DND-41 (cell line): Measurements from ENCODE around the gene HUS1B.

Experiments used
- ATAC-seq: fragments of 200-7000 bp; cut with Tn5 transposase; 3 replicates; pipeline ENCODE4 v1.9.1; 2021; ENCODE audit warnings: low read depth; ENCODE audit not compliant: insufficient read depth
- DNase-seq: peaks from one replicate; pipeline ENCODE4 v3.0.0-alpha.2; 2020
- H2AFZ ChIP-seq: 2 replicates; pipeline ENCODE4 v1.6.0; 2012; ENCODE audit warnings: low read depth, low read length
- H3K27ac ChIP-seq: 2 replicates; pipeline ENCODE4 v1.5.1; 2012; ENCODE audit warnings: low read length, inconsistent platforms
- H3K27me3 ChIP-seq: fragments of 200-600 bp; sonication (generic); 2 replicates; pipeline ENCODE4 v1.6.0; 2012; ENCODE audit warnings: low read length, mild to moderate bottlenecking, inconsistent platforms; ENCODE audit not compliant: insufficient read depth, poor library complexity
- H3K36me3 ChIP-seq: 2 replicates; pipeline ENCODE4 v1.5.1; 2012; ENCODE audit warnings: low read length, inconsistent platforms; ENCODE audit not compliant: insufficient read depth
- H3K4me1 ChIP-seq: 2 replicates; pipeline ENCODE4 v1.5.1; 2012; ENCODE audit warnings: mild to moderate bottlenecking, low read length; ENCODE audit not compliant: insufficient read depth
- H3K4me2 ChIP-seq: 2 replicates; pipeline ENCODE4 v1.6.0; 2012; ENCODE audit warnings: mild to moderate bottlenecking, moderate library complexity, low read length, inconsistent platforms; ENCODE audit not compliant: insufficient read depth
- H3K4me3 ChIP-seq, 2 experiments: fragments of 200-600 bp in 1 of 2; shearing (Covaris generic) in 1 of 2; 2 replicates each; pipeline ENCODE4 v1.5.1; 2012 to 2016; ENCODE audit warnings: inconsistent platforms in 2 of 2, low read length in 2 of 2, mild to moderate bottlenecking in 2 of 2, low read depth in 1 of 2, moderate library complexity in 1 of 2
- H3K79me2 ChIP-seq: 2 replicates; pipeline ENCODE4 v1.6.0; 2012; ENCODE audit warnings: low read length, inconsistent platforms; ENCODE audit not compliant: insufficient read depth
- H3K9ac ChIP-seq: 2 replicates; pipeline ENCODE4 v1.6.0; 2012; ENCODE audit warnings: low read depth, mild to moderate bottlenecking, inconsistent platforms, low read length, moderate library complexity
- H3K9me3 ChIP-seq: 2 replicates; pipeline ENCODE4 v1.5.1; 2012; ENCODE audit warnings: low read length, moderate library complexity, mild to moderate bottlenecking, inconsistent platforms; ENCODE audit not compliant: insufficient read depth, severe bottlenecking
- H4K20me1 ChIP-seq: 2 replicates; pipeline ENCODE4 v1.6.0; 2012; ENCODE audit warnings: low read length; ENCODE audit not compliant: insufficient read depth
- CTCF ChIP-seq: IDR thresholded peaks from 2 replicates; pipeline ENCODE4 v1.5.1; 2012; ENCODE audit warnings: borderline replicate concordance, low read length, moderate library complexity, mild to moderate bottlenecking; ENCODE audit not compliant: poor library complexity, severe bottlenecking; ENCODE audit errors: extremely low read depth
- EZH2 ChIP-seq: IDR thresholded peaks from 3 replicates; pipeline ENCODE4 v1.6.1; 2012; ENCODE audit warnings: borderline replicate concordance, low read depth, mild to moderate bottlenecking, moderate library complexity, low read length, inconsistent platforms; ENCODE audit not compliant: severe bottlenecking

Gene HUS1B

GRCh38 chr6:622462-622861, 34.4 kb downstream of the HUS1B start:
- Histone ChIP-seq H4K20me1 (no peaks in the 10 kb centered on the region), H3K4me3 (no peak overlapping the region), H3K79me2 (no peaks in the 10 kb centered on the region), H3K4me1 (no peaks in the 10 kb centered on the region), H3K27ac (no peak overlapping the region), H3K27me3 (no peaks in the 10 kb centered on the region), H3K9ac (no peak overlapping the region), H2AFZ (no peak overlapping the region), H3K9me3 (no peaks in the 10 kb centered on the region), H3K36me3 (peaks cover 10% of the 10 kb centered on the region; the same call in 1 of the 2 replicates), H3K4me2 (no peak overlapping the region)
- no peak for TF ChIP-seq CTCF
- TF ChIP-seq EZH2: no peak
- DNase-seq (no peak), ATAC-seq (no peak)

GRCh38 chr6:621931-622330, 35.0 kb downstream of the HUS1B start:
- Histone ChIP-seq H3K4me1 (no peaks in the 10 kb centered on the region), H2AFZ (no peak overlapping the region), H3K79me2 (no peaks in the 10 kb centered on the region), H3K36me3 (peaks cover 15% of the 10 kb centered on the region; the same call in 1 of the 2 replicates), H3K27me3 (no peaks in the 10 kb centered on the region), H3K9ac (no peak overlapping the region), H3K27ac (no peak overlapping the region), H3K4me2 (no peak overlapping the region), H4K20me1 (no peaks in the 10 kb centered on the region), H3K9me3 (no peaks in the 10 kb centered on the region), H3K4me3 (no peak overlapping the region)
- TF ChIP-seq CTCF (no peak), EZH2 (no peak)
- DNase-seq (no peak), ATAC-seq (no peak)

GRCh38 chr6:620950-621349, 36.0 kb downstream of the HUS1B start:
- Histone ChIP-seq H2AFZ (no peak overlapping the region), H3K9ac (no peak overlapping the region), H3K9me3 (no peaks in the 10 kb centered on the region), H3K79me2 (no peaks in the 10 kb centered on the region), H3K27ac (no peak overlapping the region), H3K4me3 (no peak overlapping the region), H3K4me1 (no peaks in the 10 kb centered on the region), H3K27me3 (no peaks in the 10 kb centered on the region), H3K4me2 (no peak overlapping the region), H3K36me3 (peaks cover 15% of the 10 kb centered on the region; the same call in 1 of the 2 replicates), H4K20me1 (no peaks in the 10 kb centered on the region)
- DNase-seq (no peak), ATAC-seq (no peak)
- TF ChIP-seq CTCF (no peak), EZH2 (no peak)

DNA sequence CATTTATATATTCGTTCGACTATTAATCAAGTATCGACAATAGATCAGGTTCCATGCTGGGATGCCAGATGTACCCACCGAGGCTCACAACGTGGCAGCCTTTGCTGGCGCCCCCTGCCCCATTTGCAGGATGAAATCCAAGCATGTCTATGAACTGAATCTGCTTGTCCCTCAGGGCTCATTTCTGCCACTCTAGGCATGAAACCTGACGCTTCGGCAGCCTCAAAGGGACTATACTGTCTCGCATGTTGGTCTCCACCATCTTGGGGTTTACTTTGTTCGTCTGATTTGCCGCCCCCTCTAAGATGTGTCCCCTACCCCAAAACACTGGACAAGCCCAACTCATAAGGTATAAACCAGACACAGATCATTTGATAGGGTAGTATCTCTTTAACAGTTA, 36.7 kb downstream of the HUS1B start:
- Histone ChIP-seq H3K9me3 (no peaks in the 10 kb centered on the region), H3K4me3 (no peak overlapping the region), H3K4me1 (no peaks in the 10 kb centered on the region), H2AFZ (no peak overlapping the region), H3K36me3 (peaks cover 19% of the 10 kb centered on the region), H3K27me3 (no peaks in the 10 kb centered on the region), H3K79me2 (no peaks in the 10 kb centered on the region), H4K20me1 (no peaks in the 10 kb centered on the region), H3K9ac (no peak overlapping the region), H3K27ac (no peak overlapping the region), H3K4me2 (no peak overlapping the region)
- TF ChIP-seq EZH2 (no peak), CTCF (no peak)
- no peak for ATAC-seq
- DNase-seq: no peak
